CD4-positive, alpha-beta T cell treated with Interleukin-17A for 1 hour (primary cell): ENCODE results near the gene ACOT4.
"Not testable (repeated sequence)": the region's sequence is repeated elsewhere in the genome, so short reads cannot be mapped to it uniquely, and the experiment has no call there.

ENCODE experiments used
- DNase-seq: peaks from one replicate; pipeline ENCODE4 v3.0.0-alpha.2; 2020

The ACOT4 gene, protein sequence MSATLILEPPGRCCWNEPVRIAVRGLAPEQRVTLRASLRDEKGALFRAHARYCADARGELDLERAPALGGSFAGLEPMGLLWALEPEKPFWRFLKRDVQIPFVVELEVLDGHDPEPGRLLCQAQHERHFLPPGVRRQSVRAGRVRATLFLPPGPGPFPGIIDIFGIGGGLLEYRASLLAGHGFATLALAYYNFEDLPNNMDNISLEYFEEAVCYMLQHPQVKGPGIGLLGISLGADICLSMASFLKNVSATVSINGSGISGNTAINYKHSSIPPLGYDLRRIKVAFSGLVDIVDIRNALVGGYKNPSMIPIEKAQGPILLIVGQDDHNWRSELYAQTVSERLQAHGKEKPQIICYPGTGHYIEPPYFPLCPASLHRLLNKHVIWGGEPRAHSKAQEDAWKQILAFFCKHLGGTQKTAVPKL

DNA sequence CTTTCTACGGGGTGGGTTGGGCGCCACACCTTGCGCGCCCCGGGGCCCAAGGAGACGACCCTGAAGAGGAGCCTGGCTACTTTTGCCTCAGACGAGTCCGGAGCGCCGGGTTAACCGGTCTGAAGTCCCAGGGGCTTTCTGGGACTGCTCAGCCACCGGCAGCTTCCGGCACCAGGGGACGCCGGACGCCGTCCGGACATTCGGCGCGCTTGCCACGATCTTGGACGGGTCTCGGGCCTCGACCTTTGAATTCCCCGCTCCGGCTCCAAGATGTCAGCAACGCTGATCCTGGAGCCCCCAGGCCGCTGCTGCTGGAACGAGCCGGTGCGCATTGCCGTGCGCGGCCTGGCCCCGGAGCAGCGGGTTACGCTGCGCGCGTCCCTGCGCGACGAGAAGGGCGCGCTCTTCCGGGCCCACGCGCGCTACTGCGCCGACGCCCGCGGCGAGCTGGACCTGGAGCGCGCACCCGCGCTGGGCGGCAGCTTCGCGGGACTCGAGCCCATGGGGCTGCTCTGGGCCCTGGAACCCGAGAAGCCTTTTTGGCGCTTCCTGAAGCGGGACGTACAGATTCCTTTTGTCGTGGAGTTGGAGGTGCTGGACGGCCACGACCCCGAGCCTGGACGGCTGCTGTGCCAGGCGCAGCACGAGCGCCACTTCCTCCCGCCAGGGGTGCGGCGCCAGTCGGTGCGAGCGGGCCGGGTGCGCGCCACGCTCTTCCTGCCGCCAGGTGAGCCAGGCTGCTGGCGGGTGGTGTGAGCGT, at the start of gene ACOT4:
TSS of gene ACOT4 (plus strand) at position 184 of the 760 bp plus-strand sequence. CDS start at position 271, 87 bp downstream.
- DNase-seq, result peak; percentile 55

DNA sequence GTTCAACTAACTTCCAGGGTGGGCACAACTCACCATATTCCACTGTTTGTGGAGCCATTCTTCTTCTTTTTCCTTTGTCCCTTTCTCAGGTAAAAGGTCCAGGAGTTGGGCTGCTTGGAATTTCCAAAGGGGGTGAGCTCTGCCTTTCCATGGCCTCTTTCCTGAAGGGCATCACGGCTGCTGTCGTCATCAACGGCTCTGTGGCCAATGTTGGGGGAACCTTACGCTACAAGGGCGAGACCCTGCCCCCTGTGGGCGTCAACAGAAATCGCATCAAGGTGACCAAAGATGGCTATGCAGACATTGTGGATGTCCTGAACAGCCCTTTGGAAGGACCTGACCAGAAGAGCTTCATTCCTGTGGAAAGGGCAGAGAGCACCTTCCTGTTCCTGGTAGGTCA, 48.7 kb upstream of the ACOT4 start:
- DNase-seq, result not testable (repeated sequence)

DNA sequence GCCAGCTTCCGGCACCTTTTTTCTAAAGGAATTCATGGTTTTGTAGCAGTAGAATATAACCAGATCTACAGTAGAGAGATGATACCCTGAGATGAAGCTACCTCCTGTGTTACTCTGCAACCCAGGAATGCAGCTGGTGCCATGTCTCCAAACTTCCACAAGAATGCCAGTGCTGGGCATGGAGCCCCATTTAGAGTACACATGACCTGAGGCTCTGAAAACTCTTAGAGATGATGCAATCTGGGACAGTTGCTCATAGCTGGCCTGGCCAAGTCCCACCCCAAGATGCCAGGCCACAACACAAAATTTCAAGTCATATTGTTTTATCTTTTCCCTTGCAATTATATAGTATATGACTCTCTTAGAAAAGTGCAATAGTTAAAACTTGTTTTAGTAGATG, 46.3 kb upstream of the ACOT4 start:
- not testable (repeated sequence) for DNase-seq

DNA sequence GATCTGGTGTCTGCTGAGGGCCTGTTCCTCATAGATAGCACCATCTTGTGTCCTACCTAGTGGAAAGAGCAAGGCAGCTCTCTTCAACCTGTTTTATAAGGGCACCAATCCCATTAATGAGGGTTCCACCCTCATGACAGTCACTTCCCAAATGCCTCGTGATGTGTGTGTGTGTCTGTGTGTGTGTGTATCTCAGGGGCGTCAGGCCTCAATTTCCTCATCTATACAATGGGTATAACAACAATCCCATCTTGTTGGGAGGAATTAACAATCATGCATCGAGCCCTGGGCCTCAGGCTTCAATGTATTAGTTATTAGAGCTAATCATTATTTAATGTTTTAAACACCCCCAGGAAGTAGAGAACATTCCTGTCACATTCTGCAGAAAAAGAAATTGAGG, 42.6 kb upstream of the ACOT4 start:
- not testable (repeated sequence) for DNase-seq

DNA sequence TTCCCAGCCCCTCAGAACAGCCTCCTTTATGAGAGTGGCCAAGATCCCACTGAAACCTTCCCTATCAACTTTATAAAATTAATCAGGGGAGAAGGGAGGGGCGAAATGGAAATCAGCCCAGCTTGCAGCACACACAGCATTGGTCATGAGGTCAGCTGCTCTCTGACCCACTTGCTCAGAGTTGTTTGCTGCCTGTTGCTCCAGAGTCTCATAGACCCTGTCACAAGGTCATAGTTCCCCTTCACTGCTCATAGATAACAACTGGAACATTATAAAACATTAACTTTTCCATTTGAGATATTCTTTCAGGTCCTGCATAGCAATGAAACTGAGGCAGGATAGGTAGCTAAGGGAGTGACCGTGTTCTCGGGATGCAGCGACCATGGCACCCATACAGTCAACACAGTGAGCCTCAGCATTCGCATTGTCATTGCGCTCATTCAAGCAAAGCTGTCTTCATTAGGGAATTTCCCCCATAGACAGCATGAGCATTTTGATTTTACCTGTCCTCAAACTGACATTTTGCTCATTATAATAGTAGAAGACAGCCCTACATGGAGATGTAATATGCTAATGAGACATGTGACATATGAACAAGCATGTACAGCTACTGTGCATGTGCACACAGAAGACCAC, 41.7 kb upstream of the ACOT4 start:
- not testable (repeated sequence) for DNase-seq

DNA sequence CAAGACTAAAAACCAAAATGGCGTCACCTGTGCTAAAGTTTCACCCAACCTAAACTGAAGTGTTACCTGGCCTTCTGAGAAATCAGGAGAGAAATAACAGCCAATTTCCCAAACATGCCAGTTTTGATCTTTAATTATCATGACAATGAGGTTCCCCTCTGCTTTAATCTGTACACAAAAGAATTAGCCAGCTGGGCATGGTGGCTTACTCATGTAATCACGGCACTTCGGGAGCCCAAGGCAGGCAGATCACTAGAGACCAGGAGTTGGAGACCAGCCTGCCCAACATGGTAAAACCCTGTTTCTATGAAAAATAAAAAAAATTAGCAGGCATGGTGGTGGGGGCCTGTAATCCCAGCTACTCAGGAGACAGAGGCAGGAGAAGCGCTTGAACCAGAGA, 37.8 kb upstream of the ACOT4 start:
- DNase-seq, result no peak

DNA sequence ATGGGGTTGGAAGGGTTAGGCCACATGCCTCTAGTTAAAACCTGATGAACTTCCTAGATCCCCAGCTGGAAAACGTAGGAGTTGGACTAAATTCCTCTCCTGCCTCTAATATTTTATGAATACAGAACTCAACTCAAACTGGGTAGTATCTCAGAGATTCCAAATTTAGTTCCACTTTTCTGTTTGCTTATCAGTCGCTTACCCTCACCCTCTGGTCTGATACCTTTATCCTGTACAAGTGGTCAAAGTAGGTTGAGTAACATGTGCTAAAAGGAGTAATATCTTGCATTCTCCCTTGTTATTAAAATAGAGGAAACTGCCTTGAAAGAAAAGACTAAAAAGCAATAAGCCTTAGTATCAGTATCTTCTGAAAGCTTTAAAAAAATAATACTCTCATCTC, 34.5 kb upstream of the ACOT4 start:
- not testable (repeated sequence) for DNase-seq

DNA sequence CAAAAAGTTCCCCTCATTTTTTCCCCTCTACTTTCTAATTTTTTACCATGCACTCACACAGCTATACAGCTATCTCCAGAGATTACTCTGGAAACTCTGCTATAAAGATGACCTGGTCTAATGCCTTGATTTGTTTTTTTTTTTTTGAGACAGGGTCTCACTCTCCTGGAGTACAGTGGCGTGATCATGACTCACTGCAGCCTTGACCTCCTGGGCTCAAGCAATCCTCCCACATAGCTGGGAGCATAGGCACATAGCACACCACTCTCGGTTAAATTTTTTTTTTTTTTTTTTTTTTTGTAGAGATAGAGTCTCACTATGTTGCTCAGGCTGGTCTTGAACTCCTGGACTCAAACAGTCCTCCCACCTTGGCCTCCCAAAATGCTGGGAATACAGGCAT, 33.4 kb upstream of the ACOT4 start:
- not testable (repeated sequence) for DNase-seq

DNA sequence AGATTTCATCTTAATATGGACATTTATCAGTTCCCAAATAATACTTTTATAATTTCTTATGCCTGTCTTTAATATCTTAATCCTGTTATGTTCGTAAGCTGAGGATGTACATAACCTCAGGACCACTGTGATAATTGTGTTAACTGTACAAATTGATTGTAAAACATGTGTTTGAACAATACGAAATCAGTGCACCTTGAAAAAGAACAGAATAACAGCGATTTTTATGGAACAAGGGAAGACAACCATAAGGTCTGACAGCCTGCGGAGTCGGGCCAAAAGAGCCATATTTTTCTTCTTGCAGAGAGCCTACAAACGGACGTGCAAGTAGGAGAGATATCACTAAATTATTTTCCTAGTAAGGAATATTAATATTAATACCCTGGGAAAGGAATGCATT, 29.4 kb upstream of the ACOT4 start:
- DNase-seq, result not testable (repeated sequence)

DNA sequence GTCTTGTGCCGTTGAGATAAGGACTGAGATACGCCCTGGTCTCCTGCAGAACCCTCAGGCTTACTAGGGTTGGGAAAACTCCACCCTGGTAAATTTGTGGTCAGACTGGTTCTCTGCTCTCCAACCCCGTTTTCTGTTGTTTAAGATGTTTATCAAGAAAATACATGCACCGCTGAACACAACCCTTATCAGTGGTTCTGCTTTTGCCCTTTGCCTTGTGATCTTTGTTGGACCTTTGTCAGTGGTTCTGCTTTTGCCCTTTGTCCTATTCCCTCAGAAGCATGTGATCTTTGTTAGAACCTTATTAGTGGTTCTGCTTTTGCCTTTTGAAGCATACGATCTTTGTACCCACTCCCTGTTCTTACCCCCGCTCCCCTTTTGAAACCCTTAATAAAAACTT, 29.0 kb upstream of the ACOT4 start:
- not testable (repeated sequence) for DNase-seq

DNA sequence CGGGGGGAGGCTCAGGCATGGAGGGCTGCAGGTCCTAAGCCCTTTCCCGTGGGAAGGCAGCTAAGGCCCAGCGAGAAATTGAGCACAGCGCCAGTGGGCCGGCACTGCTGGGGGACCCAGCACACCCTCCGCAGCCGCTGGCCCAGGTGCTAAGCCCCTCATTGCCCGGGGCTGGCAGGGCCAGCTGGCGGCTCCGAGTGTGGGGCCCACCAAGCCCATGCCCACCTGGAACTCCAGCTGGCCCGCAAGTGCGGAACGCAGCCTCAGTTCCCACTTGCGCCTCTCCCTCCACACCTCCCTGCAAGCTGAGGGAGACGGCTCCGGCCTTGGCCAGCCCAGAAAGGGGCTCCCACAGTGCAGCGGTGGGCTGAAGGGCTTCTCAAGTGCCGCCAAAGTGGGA, 25.2 kb upstream of the ACOT4 start:
- not testable (repeated sequence) for DNase-seq

DNA sequence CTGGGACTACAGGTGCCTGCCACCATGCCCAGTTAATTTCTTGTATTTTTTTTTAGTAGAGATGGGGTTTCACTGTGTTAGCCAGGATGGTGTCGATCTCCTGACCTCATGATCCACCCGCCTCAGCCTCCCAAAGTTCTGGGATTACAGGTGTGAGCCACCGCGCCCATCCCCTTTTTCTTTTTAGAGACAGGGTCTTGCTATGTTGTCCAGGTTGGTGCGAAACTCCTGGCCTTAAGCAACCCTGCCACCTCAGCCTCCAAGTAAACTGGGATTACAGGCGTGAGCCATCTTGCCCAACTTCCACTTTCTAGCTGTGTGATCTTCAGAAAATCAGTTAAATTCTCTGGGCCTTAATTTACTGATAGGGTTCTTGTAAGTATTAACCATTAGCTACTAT, 24.7 kb upstream of the ACOT4 start:
- not testable (repeated sequence) for DNase-seq

DNA sequence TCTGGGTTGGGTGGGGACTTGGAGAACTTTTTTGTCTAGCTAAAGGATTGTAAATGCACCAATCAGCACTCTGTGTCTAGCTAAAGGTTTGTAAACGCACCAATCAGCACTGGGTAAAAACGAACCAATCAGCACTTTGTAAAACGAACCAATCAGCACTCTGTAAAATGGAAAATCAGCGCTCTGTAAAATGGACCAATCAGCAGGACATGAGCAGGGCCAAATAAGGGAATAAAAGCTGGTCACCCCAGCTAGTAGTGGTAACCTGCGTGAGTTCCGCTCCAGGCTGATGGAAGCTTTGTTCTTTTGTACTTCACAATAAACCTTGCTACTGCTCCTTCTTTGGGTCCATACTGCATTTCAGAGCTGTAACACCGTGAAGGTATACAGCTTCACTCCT, 24.3 kb upstream of the ACOT4 start:
- no peak for DNase-seq

DNA sequence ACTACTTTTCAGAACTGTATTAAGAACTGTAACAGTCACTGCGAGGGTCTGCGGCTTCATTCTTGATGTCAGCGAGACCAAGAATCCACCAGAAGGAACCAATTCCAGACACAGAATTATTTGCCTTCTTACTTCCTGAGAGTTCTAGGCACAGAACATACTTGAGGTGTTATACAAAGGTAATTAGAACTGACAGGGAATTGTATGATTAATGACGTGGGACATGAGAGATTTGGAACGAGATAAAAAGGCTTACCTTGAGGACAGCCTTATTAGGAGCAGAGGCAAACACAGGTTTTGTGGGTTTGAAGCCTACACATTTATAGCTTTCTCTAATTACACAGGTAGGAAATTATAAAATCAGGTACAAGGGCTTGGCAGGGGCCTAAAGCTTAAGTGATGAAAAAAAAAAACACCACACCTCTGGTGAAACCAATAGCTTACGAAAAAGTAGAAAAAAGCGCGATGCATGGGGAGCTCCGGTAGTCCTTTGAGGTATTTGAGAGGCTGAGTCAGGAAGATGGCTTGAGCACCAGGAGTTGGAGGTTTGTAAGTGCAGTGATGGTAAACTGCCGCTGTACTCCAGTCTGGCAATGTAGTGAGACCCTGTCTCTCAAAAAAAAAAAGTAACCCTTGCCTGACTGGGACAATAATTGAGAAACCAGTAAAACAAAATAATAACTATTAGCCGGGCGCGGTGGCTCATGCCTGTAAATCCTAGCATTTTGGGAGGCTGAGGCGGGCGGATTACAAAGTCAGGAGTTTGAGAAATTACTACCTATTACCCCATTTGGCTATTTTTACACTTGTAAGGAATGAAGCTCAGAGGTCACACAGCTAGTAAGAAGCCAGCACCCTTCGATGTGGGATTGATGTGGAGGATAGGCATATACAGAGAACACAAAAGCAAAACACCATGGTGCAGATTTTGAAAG, 23.5 kb upstream of the ACOT4 start:
- DNase-seq, result peak; percentile 29

DNA sequence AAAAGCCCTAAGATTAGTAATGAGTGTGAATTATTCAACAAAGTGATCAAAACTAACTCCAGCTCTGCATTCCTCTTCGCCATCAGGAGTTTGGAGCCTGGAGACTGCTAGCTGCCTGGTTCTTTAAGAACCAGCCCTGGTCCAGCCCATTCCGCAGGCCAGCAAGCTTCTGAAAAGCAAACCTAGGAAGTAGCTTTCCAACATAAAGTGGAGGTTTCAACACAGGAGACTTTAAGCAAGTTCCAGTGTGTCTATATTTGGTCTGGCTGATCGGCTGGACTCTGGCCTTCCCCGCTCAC, 22.8 kb upstream of the ACOT4 start:
- not testable (repeated sequence) for DNase-seq

DNA sequence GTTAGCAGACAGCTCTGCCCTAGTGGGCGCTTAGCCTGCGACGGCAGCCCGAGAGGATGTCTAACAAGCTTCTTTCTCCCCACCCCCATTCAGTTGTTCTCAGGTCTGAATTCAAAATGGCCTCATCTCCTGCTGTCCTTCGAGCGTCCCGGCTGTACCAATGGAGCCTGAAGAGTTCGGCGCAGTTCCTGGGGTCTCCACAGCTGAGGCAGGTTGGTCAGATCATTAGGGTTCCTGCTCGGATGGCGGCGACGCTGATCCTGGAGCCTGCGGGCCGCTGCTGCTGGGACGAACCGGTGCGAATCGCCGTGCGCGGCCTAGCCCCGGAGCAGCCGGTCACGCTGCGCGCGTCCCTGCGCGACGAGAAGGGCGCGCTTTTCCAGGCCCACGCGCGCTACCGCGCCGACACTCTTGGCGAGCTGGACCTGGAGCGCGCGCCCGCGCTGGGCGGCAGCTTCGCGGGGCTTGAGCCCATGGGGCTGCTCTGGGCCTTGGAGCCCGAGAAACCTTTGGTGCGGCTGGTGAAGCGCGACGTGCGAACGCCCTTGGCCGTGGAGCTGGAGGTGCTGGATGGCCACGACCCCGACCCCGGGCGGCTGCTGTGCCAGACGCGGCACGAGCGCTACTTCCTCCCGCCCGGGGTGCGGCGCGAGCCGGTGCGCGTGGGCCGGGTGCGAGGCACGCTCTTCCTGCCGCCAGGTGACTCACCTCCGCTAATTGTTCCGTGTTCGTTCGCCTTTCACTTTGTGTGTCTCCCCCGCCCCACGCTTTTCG, 22.3 kb upstream of the ACOT4 start, which contains the start of gene ACOT2:
TSS of gene ACOT2 (plus strand) at position 29 of the 774 bp plus-strand sequence. CDS start at position 57, 28 bp downstream.
- peak; percentile 80 for DNase-seq

DNA sequence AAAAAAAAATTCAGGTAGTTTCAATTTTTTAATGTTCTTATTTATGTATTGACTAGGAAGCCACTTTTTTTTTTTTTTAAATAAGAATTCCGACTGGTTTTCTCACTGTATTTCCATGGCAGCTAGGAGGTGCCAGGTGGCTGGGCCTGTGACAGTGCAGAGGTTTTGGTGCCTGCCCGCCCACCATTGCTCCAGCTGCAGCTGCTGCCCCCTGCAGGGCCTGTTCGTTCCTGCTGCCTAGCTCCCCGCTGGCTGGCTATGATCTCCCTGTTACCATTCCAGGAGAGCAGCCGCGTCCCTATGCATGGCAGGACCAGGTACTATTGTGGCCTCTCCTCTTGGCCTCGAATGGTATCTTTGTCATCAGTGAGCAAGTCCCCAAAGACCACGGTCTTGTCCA, 20.8 kb upstream of the ACOT4 start:
- DNase-seq, result peak; percentile 79

DNA sequence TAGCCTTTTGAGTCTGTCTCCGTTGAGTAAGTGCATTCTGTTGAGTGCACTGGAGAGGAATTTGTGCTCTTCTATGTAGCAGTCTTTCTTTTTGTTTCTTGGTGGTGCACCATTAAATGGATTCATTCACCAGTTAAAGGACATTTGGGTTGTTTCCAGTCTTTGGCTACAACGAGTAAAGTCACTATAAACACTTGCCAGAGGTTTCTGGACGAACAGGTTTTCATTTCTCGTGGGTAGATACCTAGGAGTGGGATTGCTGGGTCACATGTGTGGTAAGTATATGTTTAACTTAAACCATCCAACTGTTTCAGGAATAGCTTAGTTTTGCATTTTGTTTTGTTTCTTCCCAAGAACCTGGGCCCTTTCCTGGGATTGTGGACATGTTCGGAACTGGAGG, 18.6 kb upstream of the ACOT4 start:
- DNase-seq, result not testable (repeated sequence)

DNA sequence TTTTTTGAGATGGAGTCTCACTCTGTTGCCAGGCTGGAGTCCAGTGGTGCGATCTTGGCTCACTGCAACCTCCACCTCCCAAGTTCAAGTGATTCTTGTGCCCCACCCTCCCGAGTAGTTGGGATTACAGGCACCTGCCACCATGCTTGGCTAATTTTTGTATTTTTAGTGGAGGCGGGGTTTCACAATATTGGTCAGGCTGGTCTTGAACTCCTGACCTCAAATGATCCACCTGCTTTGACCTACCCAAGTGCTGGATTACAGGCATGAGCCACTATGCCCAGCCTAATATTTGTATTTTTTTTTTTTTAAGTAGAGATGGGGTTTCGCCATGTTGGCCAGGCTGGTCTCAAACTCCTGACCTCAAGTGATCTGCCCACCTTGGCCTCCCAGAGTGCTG, 17.9 kb upstream of the ACOT4 start:
- not testable (repeated sequence) for DNase-seq

DNA sequence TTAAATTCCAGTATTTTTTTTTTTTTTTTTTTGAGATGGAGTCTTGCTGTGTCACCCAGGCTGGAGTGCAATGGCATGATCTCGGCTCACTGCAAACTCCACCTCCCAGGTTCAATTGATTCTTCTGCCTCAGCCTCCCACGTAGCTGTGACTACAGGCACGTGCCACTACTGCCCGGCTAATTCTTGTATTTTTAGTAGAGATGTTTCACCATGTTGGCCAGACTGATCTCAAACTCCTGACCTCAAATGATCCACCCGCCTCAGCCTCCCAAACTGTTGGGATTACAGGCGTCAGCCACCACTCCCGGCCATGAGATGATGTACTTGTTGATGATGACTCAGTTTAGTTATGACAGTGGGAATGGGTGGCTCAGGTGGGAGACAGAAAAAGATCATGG, 17.4 kb upstream of the ACOT4 start:
- not testable (repeated sequence) for DNase-seq

DNA sequence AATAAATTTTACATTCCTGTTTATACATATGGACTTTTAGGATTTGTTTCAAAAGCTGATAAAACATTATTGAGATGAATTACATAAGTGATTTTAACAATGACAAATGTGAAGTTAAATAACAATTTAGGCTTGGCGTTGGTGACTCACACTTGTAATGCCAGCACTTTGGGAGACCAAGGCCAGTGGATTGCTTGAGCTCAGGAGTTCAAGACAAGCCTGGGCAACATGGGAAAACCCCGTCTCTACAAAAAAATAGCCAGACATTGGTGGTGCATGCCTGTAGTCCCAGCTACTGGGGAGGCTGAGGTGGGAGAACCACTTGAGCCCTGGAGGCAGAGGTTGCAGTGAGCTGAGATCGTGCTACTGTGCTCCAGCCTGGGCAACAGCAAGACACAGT, 15.3 kb upstream of the ACOT4 start:
- no peak for DNase-seq

DNA sequence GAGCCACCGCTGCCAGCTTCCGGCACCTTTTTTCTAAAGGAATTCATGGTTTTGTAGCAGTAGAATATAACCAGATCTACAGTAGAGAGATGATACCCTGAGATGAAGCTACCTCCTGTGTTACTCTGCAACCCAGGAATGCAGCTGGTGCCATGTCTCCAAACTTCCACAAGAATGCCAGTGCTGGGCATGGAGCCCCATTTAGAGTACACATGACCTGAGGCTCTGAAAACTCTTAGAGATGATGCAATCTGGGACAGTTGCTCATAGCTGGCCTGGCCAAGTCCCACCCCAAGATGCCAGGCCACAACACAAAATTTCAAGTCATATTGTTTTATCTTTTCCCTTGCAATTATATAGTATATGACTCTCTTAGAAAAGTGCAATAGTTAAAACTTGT, 14.5 kb upstream of the ACOT4 start:
- not testable (repeated sequence) for DNase-seq
